HG03045 (cell line): ENCODE results near the gene GGACT.

Experiments
- ATAC-seq: cut with Tn5 transposase; IDR thresholded peaks from one replicate; pipeline ENCODE4 v1.9.1; 2021; ENCODE audit warnings: mild to moderate bottlenecking, moderate library complexity; ENCODE audit not compliant: unreplicated experiment

Gene GGACT

DNA sequence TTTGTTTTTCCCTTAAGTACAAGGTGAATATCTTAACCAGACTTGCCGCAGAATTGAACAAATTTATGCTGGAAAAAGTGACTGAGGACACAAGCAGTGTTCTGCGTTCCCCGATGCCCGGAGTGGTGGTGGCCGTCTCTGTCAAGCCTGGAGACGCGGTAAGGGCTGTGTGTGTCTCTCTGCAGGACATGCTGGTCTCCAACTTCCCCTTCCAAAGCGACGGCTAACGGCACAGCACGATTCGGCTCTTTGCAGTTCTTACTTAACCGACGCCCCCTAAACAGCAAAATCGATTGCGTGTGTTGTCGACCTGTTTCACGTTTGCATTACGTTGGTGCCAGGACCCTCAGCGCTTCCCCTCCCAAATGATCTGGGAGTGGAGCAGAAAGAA lies 73.2 kb downstream of the GGACT start:
- no peak for ATAC-seq

DNA sequence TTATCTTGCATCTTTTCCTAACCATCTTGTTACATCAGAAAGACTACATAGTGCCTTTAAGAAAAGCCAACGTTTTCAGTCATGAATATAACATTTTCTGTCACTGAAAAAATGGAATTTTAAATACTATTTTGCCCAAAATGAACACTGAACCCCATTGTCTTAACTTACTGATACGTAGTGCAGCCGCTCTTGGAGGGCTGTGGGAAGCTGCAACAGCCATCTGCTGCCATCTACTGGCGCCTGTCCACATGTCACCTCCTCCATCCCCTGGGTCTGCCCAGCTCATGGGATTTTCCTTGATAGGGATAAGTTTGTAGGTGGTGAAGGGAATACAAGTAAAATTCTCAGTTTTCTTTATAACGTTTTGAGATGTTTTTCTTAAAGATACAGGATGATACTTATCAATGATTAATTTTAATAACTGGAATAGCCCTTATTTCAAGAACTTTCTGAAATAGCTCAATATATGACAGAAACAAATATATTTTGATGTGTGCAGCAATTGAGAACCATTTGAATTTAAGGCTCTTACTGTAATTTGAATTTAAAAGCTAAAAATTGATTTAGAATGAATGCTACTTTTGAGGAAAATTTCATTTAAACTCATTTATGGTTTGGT lies 73.7 kb downstream of the GGACT start:
- ATAC-seq, result peak; percentile 86

GRCh38 chr13:100513987-100514670 lies 74.5 kb downstream of the GGACT start:
- ATAC-seq, result no peak

DNA sequence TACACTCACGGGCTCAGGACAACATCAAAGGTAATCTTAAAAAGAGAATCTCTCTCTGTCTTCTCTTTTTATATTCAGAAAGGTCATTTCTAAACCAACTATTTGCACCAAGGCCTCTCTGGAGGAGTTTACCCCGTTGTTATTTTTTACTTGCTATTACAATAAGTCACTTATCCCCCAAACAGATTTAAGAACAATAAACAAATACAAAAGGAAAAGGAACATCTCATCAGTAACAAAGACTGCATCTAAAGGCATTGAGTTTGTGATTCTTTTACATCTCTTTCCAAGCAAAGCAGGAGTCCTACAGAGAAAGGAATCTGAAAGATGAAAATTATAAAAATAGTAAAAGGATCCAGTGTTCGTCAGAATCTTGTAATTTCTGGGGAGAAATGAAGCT lies 75.4 kb downstream of the GGACT start:
- no peak for ATAC-seq

DNA sequence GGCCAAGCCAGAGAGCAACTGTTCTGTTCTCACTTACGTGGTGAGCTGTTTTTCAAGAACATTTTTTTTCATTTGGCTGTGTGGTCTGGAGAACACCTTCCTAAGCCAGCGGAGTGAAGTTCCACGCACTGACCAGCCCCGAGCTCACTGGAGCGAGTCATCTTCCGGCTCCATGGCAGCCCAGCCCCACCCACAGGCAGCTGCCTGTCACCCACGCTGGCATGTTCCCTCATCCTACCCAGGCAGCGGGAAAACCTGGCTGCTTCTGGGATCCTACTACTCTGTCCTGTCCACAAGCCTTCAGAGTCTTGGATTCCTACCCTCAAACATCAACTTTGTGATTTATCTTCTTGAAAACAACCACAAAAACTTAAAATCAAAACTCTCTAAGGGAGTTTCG lies 76.2 kb downstream of the GGACT start:
- no peak for ATAC-seq

- ATAC-seq, result no peak
Observed at GRCh38 chr13:100511466-100511865, 77.1 kb downstream of the GGACT start.

DNA sequence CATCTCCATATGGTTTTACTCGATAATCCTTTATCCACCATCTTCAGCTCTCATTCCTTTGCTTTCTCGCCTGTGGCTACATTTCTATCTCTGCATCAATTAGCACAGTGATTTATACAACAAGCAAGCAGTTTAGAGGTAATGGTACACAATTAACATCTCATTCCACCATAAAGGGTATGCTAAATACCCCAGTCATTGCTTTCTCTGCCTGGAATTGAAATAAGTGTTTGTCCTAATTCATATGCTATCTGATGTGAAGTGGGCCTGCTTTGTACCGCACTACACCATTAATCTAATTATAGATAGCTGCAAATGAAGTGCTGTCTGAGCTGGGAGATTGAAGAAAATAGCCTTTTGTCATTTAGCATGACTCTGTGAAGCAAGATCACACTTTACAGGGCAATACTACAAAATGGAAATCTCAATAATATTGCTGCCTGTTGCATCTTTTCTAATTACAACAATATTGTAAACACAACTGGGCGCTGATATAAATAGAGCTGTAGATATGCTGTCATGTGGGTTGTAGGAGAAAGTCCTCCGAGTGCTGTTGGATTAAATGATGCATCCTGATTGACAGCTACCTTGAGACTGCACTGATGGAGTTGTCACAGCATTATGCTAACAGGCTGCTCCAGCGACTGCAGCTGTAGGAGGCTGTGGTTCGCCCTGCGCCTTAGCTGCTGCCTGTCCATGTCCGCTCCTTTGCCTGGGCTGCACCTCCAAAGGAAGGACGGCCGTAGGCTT lies 78.2 kb downstream of the GGACT start:
- ATAC-seq, result no peak

- no peak for ATAC-seq
Observed at GRCh38 chr13:100508996-100509395, 79.6 kb downstream of the GGACT start.

DNA sequence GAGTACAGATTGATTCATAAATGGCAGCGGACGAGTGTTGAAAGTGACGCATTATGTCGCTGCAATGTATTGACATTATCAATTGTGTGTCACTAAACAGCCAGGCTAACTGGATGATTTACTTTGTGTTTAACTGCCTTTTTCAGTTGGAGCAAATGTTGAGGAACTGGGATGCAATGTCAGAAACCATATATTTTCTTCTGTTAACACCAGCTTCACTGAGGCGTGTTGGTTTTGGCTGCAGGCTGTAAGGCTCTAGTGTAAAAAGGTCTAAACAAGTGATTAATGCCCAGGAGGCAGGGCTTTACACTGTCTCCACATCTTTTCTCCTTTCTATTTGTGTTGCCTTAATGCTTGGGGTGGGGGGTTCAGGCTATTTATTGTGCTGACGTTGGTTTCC lies 80.1 kb downstream of the GGACT start:
- ATAC-seq, result no peak

GRCh38 chr13:100506600-100507422 lies 81.8 kb downstream of the GGACT start:
- ATAC-seq, result no peak

DNA sequence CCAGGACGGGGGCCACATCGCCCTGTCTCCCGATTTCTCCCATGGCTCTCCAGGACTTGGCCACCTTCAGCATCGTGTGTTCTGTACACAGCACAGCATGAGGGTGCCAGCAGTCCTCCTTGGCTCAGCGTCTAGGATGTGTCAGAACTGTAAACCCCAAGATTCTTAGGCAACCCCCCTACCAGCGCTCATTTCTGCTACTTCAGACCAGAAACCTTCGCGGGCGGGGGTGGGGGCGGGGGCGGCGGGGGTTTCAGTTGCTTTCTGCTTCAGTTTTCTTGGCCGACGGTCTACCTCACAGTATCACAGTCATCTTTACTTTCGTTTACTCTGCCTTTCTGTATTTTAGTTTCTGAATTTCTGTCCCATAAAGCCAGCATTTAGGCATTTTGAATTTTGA lies 82.4 kb downstream of the GGACT start:
- ATAC-seq, result no peak

DNA sequence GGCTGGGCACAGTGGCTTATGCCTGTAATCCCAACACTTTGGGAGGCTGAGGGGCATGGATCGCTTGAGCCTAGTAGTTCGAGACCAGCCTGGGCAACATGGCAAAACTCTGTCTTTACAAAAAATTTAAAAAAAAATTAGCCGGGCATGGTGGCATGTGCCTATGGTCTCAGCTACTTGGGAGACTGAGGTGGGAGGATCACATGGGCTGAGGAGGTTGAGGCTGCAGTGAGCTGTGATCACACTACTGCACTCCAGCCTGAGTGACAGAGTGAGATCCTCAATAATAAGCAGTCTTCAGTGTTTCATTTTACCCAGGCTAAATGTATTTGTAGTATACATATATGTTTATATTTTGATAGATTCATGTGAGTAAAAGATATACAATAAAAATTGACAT lies 85.0 kb downstream of the GGACT start:
- no peak for ATAC-seq

DNA sequence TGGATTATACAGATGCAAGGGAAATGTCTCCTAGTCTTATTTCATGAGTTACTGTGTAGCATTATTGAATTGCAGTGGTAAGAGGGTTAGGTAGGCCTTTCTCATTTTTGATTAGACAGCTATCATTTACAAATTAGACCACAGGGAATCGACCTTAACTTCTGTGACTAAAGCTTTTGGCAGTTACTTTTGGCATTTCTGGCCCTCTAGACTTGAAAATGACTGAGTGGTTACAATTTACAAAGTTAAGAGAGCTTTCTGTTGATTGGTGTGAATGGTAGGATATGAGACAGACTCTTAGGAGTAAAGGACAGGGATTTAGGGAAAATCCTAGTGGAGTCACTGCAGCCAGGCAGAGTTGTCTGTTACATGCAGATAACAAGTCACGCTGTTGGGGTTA lies 86.1 kb downstream of the GGACT start:
- ATAC-seq, result no peak

DNA sequence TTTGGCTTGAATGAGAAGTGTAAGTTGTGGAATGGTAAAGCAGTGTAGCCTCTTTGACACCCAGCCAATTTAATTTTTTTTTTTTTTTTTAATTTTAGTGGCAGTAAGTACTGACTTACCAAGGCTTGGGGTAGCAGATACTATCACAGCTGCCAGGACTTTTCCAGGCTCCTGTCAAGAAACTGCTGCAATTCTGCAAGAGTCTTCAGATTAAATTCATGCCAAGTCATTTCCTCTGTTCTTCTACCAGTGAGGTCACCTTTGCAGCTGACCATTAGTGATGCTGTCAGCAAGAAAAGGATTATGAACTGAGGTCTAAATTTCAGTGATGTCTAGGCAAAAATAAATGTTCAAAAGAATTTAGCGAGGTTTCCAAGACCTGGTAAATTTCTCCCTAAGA lies 91.2 kb downstream of the GGACT start:
- ATAC-seq, result no peak

GRCh38 chr13:100495455-100495854 lies 93.1 kb downstream of the GGACT start:
- no peak for ATAC-seq

- ATAC-seq, result no peak
Observed at GRCh38 chr13:100493418-100493817, 95.2 kb downstream of the GGACT start.

DNA sequence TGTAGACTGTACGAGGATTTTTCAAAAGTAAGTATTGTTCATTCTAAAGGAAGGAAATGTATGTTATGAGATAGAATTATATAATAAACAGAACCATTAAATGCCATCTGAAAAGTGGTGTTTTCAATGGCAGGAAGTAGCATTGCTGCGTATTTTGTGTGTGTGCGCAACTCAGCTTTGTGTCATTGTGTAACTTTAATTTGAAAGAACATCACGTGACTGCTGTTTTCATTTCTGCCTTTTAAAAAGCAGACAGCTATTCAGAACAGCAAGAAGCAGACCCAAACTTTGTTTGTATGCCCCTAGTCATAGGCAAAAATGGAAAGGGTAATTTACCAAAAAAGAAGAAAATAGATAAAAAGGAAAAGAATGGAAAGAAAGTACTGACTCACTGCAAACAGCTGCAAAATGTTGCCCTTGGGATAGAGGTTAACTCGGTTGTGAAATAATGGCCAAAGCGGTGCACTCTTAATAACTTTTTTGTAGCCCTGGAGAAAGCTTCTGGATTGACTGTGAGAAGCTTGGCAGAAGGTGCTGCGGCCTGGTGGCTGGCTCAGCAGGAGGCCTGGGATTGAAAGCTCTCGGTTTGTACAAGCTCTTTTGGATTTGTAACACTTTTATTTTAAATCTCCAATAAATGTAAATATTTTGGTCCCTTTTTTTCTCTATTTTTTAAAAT lies 97.3 kb downstream of the GGACT start:
- no peak for ATAC-seq

DNA sequence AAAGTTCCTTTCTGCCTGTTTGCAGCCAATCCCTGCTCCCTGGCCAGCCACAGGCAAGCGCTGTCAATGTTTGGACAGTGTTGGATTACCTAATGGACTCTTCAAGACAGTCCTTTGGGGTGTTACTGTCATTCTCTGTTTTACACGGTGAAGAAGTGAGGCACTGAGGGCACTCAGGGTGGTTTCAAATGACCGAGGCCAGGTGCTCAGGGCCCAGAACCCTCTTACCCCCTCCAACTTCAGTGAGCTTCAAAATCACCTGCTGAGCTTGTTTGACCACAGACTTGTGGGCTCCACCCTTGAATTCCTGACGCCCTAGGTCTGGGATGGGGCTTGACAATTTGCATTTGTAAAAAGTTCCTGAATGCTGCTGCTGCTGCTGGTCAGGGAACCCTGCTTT lies 97.9 kb downstream of the GGACT start:
- no peak for ATAC-seq

- ATAC-seq, result no peak
Observed at GRCh38 chr13:100485265-100485664, 103.3 kb downstream of the GGACT start.

- ATAC-seq, result no peak
Observed at GRCh38 chr13:100484702-100485101, 103.9 kb downstream of the GGACT start.

GRCh38 chr13:100483841-100484381 lies 104.7 kb downstream of the GGACT start:
- ATAC-seq, result no peak
